ENCODE results near the gene C3orf52.

DNA sequence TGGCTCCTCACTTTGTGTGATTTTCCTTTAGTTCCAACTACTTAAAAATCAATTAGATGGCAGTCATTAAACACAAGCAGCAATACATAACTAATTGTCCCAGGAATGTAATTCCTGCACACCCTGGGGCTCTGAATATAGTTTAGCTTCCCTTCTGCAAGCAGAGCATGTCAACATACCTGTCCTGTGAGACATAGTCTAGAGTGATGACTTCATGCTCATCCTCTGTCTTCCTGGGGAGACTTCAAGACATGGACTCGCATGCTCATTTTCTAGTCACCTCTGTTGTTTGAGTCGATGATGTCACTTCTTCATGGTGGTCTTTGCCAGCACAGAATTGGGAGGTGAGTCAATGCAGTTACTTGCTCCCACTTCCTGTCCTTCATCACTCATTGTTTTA, 15.7 kb downstream of the C3orf52 start:
- TF ChIP-seq, protein P1, sequence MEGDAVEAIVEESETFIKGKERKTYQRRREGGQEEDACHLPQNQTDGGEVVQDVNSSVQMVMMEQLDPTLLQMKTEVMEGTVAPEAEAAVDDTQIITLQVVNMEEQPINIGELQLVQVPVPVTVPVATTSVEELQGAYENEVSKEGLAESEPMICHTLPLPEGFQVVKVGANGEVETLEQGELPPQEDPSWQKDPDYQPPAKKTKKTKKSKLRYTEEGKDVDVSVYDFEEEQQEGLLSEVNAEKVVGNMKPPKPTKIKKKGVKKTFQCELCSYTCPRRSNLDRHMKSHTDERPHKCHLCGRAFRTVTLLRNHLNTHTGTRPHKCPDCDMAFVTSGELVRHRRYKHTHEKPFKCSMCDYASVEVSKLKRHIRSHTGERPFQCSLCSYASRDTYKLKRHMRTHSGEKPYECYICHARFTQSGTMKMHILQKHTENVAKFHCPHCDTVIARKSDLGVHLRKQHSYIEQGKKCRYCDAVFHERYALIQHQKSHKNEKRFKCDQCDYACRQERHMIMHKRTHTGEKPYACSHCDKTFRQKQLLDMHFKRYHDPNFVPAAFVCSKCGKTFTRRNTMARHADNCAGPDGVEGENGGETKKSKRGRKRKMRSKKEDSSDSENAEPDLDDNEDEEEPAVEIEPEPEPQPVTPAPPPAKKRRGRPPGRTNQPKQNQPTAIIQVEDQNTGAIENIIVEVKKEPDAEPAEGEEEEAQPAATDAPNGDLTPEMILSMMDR (IDR thresholded peaks at IDR 0.05) = no peak
- no peak for TF ChIP-seq POLR2A (IDR thresholded peaks at IDR 0.05)

Data from thyroid gland (tissue), 4 donors.